HepG2 (cell line): ENCODE data around the gene SIK3. TPM values are rescaled to one million over a fixed set of nuclear protein-coding genes. Genes with fewer than 3 reads are reported as not detected.

Experiments
- CREB3 ChIP-seq: sonication (generic); formaldehyde crosslinking; IDR thresholded peaks from 2 replicates; pipeline ENCODE4 v1.5.0; 2020; ENCODE audit warnings: missing genetic modification reagents
- IRX3 ChIP-seq: sonication (generic); formaldehyde crosslinking; IDR thresholded peaks from 2 replicates; pipeline ENCODE4 v1.8.1; 2023; ENCODE audit warnings: mild to moderate bottlenecking, low read depth, missing genetic modification reagents, borderline replicate concordance
- KLF16 ChIP-seq, 2 experiments: sonication (generic) in 1 of 2; formaldehyde crosslinking in 1 of 2; IDR thresholded peaks; 2 replicates each; pipeline versions ENCODE4 v1.6.1 to v1.8.0; 2016 to 2023; ENCODE audit warnings: missing genetic modification reagents in 2 of 2, missing compliant biosample characterization in 1 of 2
- LBX2 ChIP-seq: sonication (generic); formaldehyde crosslinking; IDR thresholded peaks from 2 replicates; pipeline ENCODE4 v1.5.0; 2020; ENCODE audit warnings: missing genetic modification reagents, mild to moderate bottlenecking, borderline replicate concordance
- MYC ChIP-seq: sonication (generic); formaldehyde crosslinking; IDR thresholded peaks from 2 replicates; pipeline ENCODE4 v1.9.0; 2021; ENCODE audit warnings: missing genetic modification reagents, borderline replicate concordance
- NBN ChIP-seq: fragments of 450-650 bp; conservative IDR thresholded peaks from 2 replicates; pipeline ENCODE4 v1.6.1; 2017
- NFATC3 ChIP-seq: sonication (generic); formaldehyde crosslinking; IDR thresholded peaks from 2 replicates; pipeline ENCODE4 v1.5.1; 2020; ENCODE audit warnings: mild to moderate bottlenecking, missing genetic modification reagents
- NFIB ChIP-seq: sonication (generic); formaldehyde crosslinking; IDR thresholded peaks from 2 replicates; pipeline ENCODE4 v1.9.0; 2021; ENCODE audit warnings: missing genetic modification reagents, mild to moderate bottlenecking, borderline replicate concordance
- NFIC ChIP-seq: IDR thresholded peaks from 2 replicates; pipeline ENCODE4 v1.6.1; 2012; ENCODE audit warnings: mild to moderate bottlenecking, low read length, inconsistent platforms
- PITX1 ChIP-seq: sonication (generic); formaldehyde crosslinking; IDR thresholded peaks from 2 replicates; pipeline ENCODE4 v1.5.1; 2020; ENCODE audit warnings: mild to moderate bottlenecking, missing genetic modification reagents
- RARG ChIP-seq: sonication (generic); formaldehyde crosslinking; IDR thresholded peaks from 2 replicates; pipeline ENCODE4 v1.4.0; 2020; ENCODE audit warnings: low read depth, mild to moderate bottlenecking, missing genetic modification reagents
- SIX4 ChIP-seq: sonication (generic); formaldehyde crosslinking; IDR thresholded peaks from 2 replicates; pipeline ENCODE4 v1.4.0; 2020; ENCODE audit warnings: missing genetic modification reagents
- TOPORS ChIP-seq: sonication (generic); formaldehyde crosslinking; IDR thresholded peaks from 2 replicates; pipeline ENCODE4 v1.8.0; 2023; ENCODE audit warnings: mild to moderate bottlenecking, missing genetic modification reagents
- ZBTB7B ChIP-seq: sonication (generic); formaldehyde crosslinking; IDR thresholded peaks from 2 replicates; pipeline ENCODE4 v1.4.0; 2020; ENCODE audit warnings: missing genetic modification reagents
- ZMYM2 ChIP-seq: sonication (generic); formaldehyde crosslinking; IDR thresholded peaks from 2 replicates; pipeline ENCODE4 v1.8.0; 2022; ENCODE audit warnings: mild to moderate bottlenecking, missing genetic modification reagents
- ZMYM4 ChIP-seq: sonication (generic); formaldehyde crosslinking; IDR thresholded peaks from 2 replicates; pipeline ENCODE4 v1.8.1; 2023; ENCODE audit warnings: mild to moderate bottlenecking, missing genetic modification reagents
- polyA plus RNA-seq, 8 experiments: library from polyadenylated mRNA; depleted of rRNA in 3 of 8; stranded (reverse) in 7 of 8; unstranded in 1 of 8; fragments of >200 nt; fragmentation: Illumina TruSeq in 4 of 8; extraction: Trizol in 4 of 8; gene quantifications; 2 replicates each; pipeline versions ENCODE4 v1.2.1 to v1.2.3, GENCODE V29; 2011 to 2016; ENCODE audit warnings: low read depth in 4 of 8, missing spikeins in 1 of 8, mixed read lengths in 1 of 8; ENCODE audit not compliant: insufficient read depth in 1 of 8
- total RNA-seq, 5 experiments: library from RNA; depleted of rRNA; stranded (reverse); fragments of >200 nt; fragmentation: Illumina TruSeq; extraction: Trizol; gene quantifications; 2 replicates each; pipeline ENCODE4 v1.2.3, GENCODE V29; 2016; ENCODE audit warnings: low read depth in 1 of 5
- TF ChIP-seq, protein P1 (sequence below): sonication (generic); formaldehyde crosslinking; conservative IDR thresholded peaks from 2 replicates; pipeline ENCODE4 v1.8.0; 2022; ENCODE audit warnings: missing genetic modification reagents
- TF ChIP-seq, protein P2 (sequence below): sonication (generic); formaldehyde crosslinking; IDR thresholded peaks from 2 replicates; pipeline ENCODE4 v1.8.0; 2022; ENCODE audit warnings: mild to moderate bottlenecking, missing genetic modification reagents, moderate library complexity
- TF ChIP-seq, protein P3 (sequence below): sonication (generic); formaldehyde crosslinking; IDR thresholded peaks from 2 replicates; pipeline ENCODE4 v1.4.0; 2020; ENCODE audit warnings: missing genetic modification reagents, borderline replicate concordance

SIK3 gene
- total and polyA plus RNA-seq, 2 of the 13 experiments (the other 11 are each of a cell fraction or from before 2014, with no cell fraction given): 5.7 to 9.8 TPM

GRCh38 chr11:116828632-116829524 lies 269.4 kb downstream of the SIK3 start (continued):
- TF ChIP-seq, protein P1, sequence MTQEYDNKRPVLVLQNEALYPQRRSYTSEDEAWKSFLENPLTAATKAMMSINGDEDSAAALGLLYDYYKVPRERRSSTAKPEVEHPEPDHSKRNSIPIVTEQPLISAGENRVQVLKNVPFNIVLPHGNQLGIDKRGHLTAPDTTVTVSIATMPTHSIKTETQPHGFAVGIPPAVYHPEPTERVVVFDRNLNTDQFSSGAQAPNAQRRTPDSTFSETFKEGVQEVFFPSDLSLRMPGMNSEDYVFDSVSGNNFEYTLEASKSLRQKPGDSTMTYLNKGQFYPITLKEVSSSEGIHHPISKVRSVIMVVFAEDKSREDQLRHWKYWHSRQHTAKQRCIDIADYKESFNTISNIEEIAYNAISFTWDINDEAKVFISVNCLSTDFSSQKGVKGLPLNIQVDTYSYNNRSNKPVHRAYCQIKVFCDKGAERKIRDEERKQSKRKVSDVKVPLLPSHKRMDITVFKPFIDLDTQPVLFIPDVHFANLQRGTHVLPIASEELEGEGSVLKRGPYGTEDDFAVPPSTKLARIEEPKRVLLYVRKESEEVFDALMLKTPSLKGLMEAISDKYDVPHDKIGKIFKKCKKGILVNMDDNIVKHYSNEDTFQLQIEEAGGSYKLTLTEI (CRISPR knock-in tag): no peak
- 0 out of 2 replicates have a peak, but pooled peaks have one; percentile 4 for TF ChIP-seq TOPORS (CRISPR knock-in tag)
- TF ChIP-seq, protein P2, sequence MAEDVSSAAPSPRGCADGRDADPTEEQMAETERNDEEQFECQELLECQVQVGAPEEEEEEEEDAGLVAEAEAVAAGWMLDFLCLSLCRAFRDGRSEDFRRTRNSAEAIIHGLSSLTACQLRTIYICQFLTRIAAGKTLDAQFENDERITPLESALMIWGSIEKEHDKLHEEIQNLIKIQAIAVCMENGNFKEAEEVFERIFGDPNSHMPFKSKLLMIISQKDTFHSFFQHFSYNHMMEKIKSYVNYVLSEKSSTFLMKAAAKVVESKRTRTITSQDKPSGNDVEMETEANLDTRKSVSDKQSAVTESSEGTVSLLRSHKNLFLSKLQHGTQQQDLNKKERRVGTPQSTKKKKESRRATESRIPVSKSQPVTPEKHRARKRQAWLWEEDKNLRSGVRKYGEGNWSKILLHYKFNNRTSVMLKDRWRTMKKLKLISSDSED: no peak
- TF ChIP-seq IRX3 (CRISPR knock-in tag): no peak
- peak; percentile 88; the same call in 1 of the 2 replicates for TF ChIP-seq PITX1 (CRISPR knock-in tag)
- TF ChIP-seq SIX4 (CRISPR knock-in tag): peak; percentile 71
- TF ChIP-seq MYC (CRISPR knock-in tag): peak; percentile 80
- TF ChIP-seq RARG (CRISPR knock-in tag): no peak
- no peak for TF ChIP-seq NFIC
- peak; percentile 61 for TF ChIP-seq ZMYM4 (CRISPR knock-in tag)
- peak; percentile 89 for TF ChIP-seq ZBTB7B (CRISPR knock-in tag)
- TF ChIP-seq KLF16 (CRISPR knock-in tag; IDR thresholded peaks at IDR 0.05): peak in 1 of 2 experiments; percentile 63; a peak in 1 of 4 replicates
- TF ChIP-seq ZMYM2: peak; percentile 58; the same call in 1 of the 2 replicates
- TF ChIP-seq CREB3 (CRISPR knock-in tag): no peak
- TF ChIP-seq, protein P3, sequence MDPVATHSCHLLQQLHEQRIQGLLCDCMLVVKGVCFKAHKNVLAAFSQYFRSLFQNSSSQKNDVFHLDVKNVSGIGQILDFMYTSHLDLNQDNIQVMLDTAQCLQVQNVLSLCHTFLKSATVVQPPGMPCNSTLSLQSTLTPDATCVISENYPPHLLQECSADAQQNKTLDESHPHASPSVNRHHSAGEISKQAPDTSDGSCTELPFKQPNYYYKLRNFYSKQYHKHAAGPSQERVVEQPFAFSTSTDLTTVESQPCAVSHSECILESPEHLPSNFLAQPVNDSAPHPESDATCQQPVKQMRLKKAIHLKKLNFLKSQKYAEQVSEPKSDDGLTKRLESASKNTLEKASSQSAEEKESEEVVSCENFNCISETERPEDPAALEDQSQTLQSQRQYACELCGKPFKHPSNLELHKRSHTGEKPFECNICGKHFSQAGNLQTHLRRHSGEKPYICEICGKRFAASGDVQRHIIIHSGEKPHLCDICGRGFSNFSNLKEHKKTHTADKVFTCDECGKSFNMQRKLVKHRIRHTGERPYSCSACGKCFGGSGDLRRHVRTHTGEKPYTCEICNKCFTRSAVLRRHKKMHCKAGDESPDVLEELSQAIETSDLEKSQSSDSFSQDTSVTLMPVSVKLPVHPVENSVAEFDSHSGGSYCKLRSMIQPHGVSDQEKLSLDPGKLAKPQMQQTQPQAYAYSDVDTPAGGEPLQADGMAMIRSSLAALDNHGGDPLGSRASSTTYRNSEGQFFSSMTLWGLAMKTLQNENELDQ: no peak
- TF ChIP-seq NBN: no peak
- no peak for TF ChIP-seq NFIB
- TF ChIP-seq LBX2 (CRISPR knock-in tag): no peak
- no peak for TF ChIP-seq NFATC3
